Tibial nerve (tissue), 4 donors: ENCODE results near the gene C2orf66. TPM values are rescaled to one million over a fixed set of nuclear protein-coding genes. Genes with fewer than 3 reads are reported as not detected.

Experiments used
- DNase-seq, 2 donors: peaks; one replicate each; pipeline ENCODE4 v3.0.0-alpha.2; 2019; ENCODE audit warnings: low spot score in 2 of 2
- H3K27ac ChIP-seq, 4 donors: fragments of 200-600 bp; sonication (generic) in 3 of 4; one replicate each; pipeline ENCODE4 v1.5.1; 2017 to 2019; ENCODE audit warnings: mild to moderate bottlenecking in 1 of 4
- H3K27me3 ChIP-seq, 2 donors: fragments of 200-600 bp; sonication (generic) in 1 of 2; one replicate each; pipeline versions ENCODE4 v1.5.1 to v1.6.0; 2017 to 2019
- H3K36me3 ChIP-seq, 3 donors: fragments of 200-600 bp; sonication (generic); one replicate each; pipeline ENCODE4 v1.5.1; 2018 to 2019
- H3K4me1 ChIP-seq, 4 donors: fragments of 200-600 bp; sonication (generic) in 3 of 4; one replicate each; pipeline ENCODE4 v1.5.1; 2017 to 2019
- H3K4me3 ChIP-seq, 4 donors: fragments of 200-600 bp; sonication (generic) in 3 of 4; one replicate each; pipeline ENCODE4 v1.5.1; 2017 to 2019; ENCODE audit warnings: mild to moderate bottlenecking in 1 of 4, moderate library complexity in 1 of 4
- H3K9me3 ChIP-seq, 4 donors: fragments of 200-600 bp; sonication (generic) in 3 of 4; one replicate each; pipeline ENCODE4 v1.5.1; 2017 to 2019
- EP300 ChIP-seq, 2 donors: sonication (generic); formaldehyde crosslinking; IDR thresholded peaks; one replicate each; pipeline ENCODE4 v1.6.1; 2017; ENCODE audit warnings: antibody characterized with exemption in 2 of 2, mild to moderate bottlenecking in 1 of 2
- POLR2A ChIP-seq, 2 donors: fragments of 450-650 bp; IDR thresholded peaks; one replicate each; pipeline ENCODE4 v1.6.1; 2017; ENCODE audit warnings: antibody characterized with exemption in 2 of 2, mild to moderate bottlenecking in 2 of 2, moderate library complexity in 2 of 2
- WGBS, 2 donors: methylation state at CpG; one replicate each; pipeline ENCODE4 v1.1.5; 2018; 5-methylcytosine and 5-hydroxymethylcytosine counted together
- small RNA-seq: library from RNA; depleted of rRNA; stranded (forward); fragments of <200 nt; gene quantifications from one replicate; pipeline ENCODE3, GENCODE V24; 2016
- total RNA-seq, 4 donors: library from RNA; depleted of rRNA; stranded (reverse); fragments of >200 nt; gene quantifications; one replicate each; pipeline ENCODE4 v1.1.0, GENCODE V29; 2016
- TF ChIP-seq, protein P1 (sequence below), 5 experiments: fragments of 200-600 bp in 3 of 5; fragments of 450-650 bp in 2 of 5; sonication (generic) in 3 of 5; IDR thresholded peaks; one replicate each; pipeline ENCODE4 v1.5.1; 2016 to 2019; ENCODE audit warnings: antibody characterized with exemption in 5 of 5, mild to moderate bottlenecking in 3 of 5, moderate library complexity in 2 of 5

C2orf66 gene
- total RNA-seq, 4 donors from 2014 or later: not detected

DNA sequence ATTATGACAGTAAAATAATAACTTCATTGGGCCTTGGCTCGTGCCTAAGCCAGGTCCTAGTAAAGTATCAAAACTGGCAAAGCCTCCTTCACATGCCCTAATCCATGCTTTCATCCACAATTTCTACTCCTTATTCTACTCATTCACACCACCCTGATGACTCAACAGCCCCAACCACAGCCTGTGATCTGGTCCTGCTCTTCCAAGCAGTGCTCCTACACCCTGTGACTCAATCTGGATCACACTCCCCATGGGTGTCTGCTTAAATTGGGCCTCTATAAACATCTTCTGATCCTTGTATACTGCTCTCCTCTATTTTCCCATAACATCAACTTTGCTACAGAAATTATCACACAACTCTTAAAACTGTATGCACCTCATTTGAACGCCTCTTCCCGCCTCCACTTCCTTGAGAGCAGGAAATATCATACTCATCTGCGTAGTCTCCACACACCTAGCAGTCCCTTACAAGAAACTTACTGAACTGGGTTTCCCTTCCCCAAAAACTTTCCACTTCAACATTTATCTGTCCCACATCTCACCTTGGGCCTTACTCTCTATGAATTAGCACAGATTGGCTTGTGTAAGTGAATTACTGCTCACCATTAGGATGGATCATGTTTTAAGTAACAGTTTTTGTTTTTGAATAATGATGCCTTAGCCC is 25.6 kb downstream of the C2orf66 start:
- TF ChIP-seq EP300 (IDR thresholded peaks at IDR 0.05): no peak
- no peak for TF ChIP-seq POLR2A (IDR thresholded peaks at IDR 0.05)
- TF ChIP-seq, protein P1, sequence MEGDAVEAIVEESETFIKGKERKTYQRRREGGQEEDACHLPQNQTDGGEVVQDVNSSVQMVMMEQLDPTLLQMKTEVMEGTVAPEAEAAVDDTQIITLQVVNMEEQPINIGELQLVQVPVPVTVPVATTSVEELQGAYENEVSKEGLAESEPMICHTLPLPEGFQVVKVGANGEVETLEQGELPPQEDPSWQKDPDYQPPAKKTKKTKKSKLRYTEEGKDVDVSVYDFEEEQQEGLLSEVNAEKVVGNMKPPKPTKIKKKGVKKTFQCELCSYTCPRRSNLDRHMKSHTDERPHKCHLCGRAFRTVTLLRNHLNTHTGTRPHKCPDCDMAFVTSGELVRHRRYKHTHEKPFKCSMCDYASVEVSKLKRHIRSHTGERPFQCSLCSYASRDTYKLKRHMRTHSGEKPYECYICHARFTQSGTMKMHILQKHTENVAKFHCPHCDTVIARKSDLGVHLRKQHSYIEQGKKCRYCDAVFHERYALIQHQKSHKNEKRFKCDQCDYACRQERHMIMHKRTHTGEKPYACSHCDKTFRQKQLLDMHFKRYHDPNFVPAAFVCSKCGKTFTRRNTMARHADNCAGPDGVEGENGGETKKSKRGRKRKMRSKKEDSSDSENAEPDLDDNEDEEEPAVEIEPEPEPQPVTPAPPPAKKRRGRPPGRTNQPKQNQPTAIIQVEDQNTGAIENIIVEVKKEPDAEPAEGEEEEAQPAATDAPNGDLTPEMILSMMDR (IDR thresholded peaks at IDR 0.05): no peak
- WGBS, 2 donors: 93 to 96% methylated on average over 4 of the region's 4 CpGs
- no peak for DNase-seq
- Histone ChIP-seq H3K27me3 (no peaks in the 10 kb centered on the region), H3K9me3 (no peaks in the 10 kb centered on the region), H3K36me3 (peaks cover 0 to 90% (median 5%) of the 10 kb centered on the region in 3 donors), H3K27ac (no peak overlapping the region), H3K4me3 (no peak overlapping the region), H3K4me1 (no peaks in the 10 kb centered on the region)

DNA sequence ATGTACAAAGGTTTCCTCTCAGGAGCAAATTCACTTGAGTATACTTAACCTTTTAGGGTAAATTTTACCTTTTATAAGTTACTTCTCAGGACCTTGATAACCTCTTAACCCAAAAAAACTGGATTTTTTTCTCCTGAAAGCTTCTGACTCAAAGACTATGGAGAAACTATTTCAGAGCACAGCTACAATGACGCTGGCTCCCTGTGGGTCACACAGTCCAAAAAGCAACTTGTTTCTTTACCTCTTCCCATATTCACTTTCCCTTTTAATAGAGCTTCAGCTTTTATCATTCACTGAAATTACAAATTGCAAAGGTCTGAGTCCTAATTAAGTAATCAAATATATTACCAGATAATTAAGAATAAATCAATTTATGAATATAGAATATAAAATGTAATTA is 42.1 kb downstream of the C2orf66 start:
- Histone ChIP-seq H3K36me3 (peaks cover 0 to 86% (median 2%) of the 10 kb centered on the region in 3 donors), H3K27me3 (no peaks in the 10 kb centered on the region), H3K27ac (no peak overlapping the region), H3K4me3 (no peak overlapping the region), H3K4me1 (no peaks in the 10 kb centered on the region), H3K9me3 (no peaks in the 10 kb centered on the region)
- DNase-seq: no peak
- WGBS, 2 donors: 92 to 94% methylated on average over 1 of the region's 1 CpG
- TF ChIP-seq EP300 (IDR thresholded peaks at IDR 0.05) (no peak), POLR2A (IDR thresholded peaks at IDR 0.05) (no peak)
- TF ChIP-seq, protein P1 (IDR thresholded peaks at IDR 0.05): no peak

DNA sequence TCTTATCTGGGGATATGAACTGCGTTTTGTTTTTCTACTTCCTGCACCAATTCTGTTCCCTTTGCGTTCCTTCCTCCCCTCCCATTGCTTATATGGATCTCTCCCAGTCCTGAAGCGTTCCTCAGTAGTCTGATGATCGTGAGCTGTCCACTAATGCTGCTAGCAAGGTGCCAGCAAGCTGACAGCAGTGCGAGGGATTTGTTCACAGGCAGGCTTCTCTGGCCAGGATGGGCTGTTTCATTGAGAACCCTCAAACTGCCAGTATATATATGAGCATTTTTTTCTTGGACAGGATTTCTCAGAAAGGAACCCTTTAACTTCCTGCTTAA is 49.8 kb downstream of the C2orf66 start:
- Histone ChIP-seq H3K36me3 (peaks cover 0 to 20% (median 0%) of the 10 kb centered on the region in 3 donors), H3K9me3 (peaks cover 0 to 6% (median 0%) of the 10 kb centered on the region in 4 donors), H3K4me3 (no peak overlapping the region), H3K4me1 (peaks cover 0 to 5% (median 0%) of the 10 kb centered on the region in 4 donors), H3K27ac (no peak overlapping the region), H3K27me3 (no peaks in the 10 kb centered on the region)
- whole genome bisulfite sequencing, 2 donors: 33 to 36% methylated on average over 5 of the region's 5 CpGs
- TF ChIP-seq POLR2A (IDR thresholded peaks at IDR 0.05) (no peak), EP300 (IDR thresholded peaks at IDR 0.05) (no peak)
- TF ChIP-seq, protein P1 (IDR thresholded peaks at IDR 0.05): no peak
- no peak for DNase-seq

DNA sequence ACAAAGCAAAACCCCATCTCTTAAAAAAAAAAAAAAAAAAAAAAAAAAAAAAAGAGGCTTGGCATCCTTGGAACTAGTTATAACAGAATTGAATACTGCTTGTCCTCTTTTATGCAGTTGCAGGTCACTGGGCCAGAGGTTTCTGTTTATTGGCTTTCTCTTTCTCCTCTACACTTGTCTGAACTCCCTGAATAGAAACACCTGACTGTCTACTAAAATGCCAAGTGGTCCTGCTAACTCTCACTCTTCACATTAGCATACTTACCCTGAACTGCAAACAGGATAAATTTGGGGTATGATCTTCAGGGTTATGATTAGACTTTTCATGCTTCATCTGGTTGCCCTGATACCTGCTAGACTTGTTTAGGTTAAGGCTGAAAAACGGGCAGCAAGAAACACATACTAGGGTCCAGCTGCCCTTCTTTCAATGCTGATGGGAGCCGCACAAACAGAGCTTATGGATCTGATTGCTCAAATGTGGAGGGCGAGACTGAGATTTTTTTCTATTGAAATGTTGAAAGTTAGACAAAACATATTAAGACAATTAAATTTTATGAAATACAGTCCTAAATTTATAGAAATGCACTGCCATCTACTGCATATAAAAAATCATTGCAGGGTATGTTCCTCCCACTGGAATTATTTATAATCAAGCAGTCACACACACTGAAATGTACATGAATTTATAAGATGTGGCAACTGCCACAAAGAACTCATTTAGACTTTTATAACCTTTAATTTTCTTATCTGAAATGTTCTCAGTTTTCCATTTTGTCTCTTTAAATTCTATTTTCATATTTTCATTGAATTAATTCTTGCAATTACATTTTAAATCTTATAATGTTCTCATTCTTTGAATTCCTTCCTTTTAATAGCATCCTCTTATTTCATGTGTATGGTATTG is 50.4 kb downstream of the C2orf66 start:
- Histone ChIP-seq H3K4me3 (no peak overlapping the region), H3K27me3 (no peaks in the 10 kb centered on the region), H3K27ac (no peak overlapping the region), H3K4me1 (peaks cover 0 to 5% (median 0%) of the 10 kb centered on the region in 4 donors), H3K36me3 (peaks cover 0 to 14% (median 0%) of the 10 kb centered on the region in 3 donors), H3K9me3 (peaks cover 0 to 11% (median 0%) of the 10 kb centered on the region in 4 donors)
- DNase-seq: no peak
- WGBS, 2 donors: 46 to 48% methylated on average over 3 of the region's 3 CpGs
- TF ChIP-seq, protein P1 (IDR thresholded peaks at IDR 0.05): peak; percentile 8 to 29 (median 23)
- TF ChIP-seq EP300 (IDR thresholded peaks at IDR 0.05) (no peak), POLR2A (IDR thresholded peaks at IDR 0.05) (no peak)

Small RNAs within 50 kb of the gene (small RNA-seq; reads per million reads assigned to genes)
- gene AC012486.1: not detected

Other genes with a start within 250 kb of the C2orf66 start
- gene HECW2, start 215.8 kb downstream of the C2orf66 start, total RNA-seq: 1 to 10 TPM; 4.2 to 9.0 (median 7.3) TPM
- gene CCDC150, start 169.6 kb downstream of the C2orf66 start, total RNA-seq: 1 to 10 TPM; 1.8 to 3.5 (median 2.5) TPM
- 10 to 100 TPM; 18.6 to 35.2 (median 28.3) TPM for gene GTF3C3, start 9.7 kb downstream of the C2orf66 start, total RNA-seq
- gene PGAP1, start 117.4 kb upstream of the C2orf66 start, total RNA-seq: 10 to 100 TPM in 3 of 4 donors, 1 to 10 TPM in 1; 8.0 to 13.3 (median 12.7) TPM